ENCODE measurements around the gene EBNA1BP2.

Gene EBNA1BP2

DNA sequence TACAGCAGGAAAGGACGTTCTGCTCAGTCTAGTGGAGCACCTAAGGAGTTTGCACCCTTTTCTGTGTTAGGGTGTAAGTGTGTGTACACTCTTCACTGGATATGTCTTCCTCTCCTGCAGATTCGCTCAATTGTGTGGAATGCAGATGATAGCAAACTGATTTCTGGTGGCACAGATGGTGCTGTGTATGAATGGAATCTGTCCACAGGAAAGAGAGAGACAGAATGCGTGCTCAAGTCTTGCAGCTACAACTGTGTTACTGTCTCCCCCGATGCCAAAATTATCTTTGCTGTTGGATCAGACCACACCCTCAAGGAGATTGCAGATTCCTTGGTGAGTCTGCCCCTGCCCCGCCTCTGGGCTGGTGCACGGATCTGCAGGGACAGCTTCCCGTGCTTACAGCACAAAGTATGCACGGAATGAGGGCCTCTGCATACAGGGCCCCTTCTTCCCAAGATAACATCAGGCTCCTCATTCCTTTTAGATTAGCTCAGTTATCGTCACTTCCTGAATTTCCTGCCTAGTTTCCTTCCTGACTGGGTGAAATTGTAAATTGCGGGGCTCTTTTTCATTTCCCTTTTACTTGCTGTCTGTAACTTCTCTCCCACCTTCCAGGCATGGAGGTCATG, 34.6 kb upstream of the EBNA1BP2 start:
- ATAC-seq = peak; percentile 99
- peak; percentile 46; the same call in 1 of the 2 replicates for TF ChIP-seq ISL1 (CRISPR knock-in tag; IDR thresholded peaks at IDR 0.05)
- no peak for TF ChIP-seq ESRRG (CRISPR knock-in tag; IDR thresholded peaks at IDR 0.05)
- TF ChIP-seq, protein P1, sequence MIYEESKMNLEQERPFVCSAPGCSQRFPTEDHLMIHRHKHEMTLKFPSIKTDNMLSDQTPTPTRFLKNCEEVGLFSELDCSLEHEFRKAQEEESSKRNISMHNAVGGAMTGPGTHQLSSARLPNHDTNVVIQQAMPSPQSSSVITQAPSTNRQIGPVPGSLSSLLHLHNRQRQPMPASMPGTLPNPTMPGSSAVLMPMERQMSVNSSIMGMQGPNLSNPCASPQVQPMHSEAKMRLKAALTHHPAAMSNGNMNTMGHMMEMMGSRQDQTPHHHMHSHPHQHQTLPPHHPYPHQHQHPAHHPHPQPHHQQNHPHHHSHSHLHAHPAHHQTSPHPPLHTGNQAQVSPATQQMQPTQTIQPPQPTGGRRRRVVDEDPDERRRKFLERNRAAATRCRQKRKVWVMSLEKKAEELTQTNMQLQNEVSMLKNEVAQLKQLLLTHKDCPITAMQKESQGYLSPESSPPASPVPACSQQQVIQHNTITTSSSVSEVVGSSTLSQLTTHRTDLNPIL (CRISPR knock-in tag; IDR thresholded peaks at IDR 0.05; ENCODE audit: low read depth) = peak; percentile 94
- TF ChIP-seq, protein P2, sequence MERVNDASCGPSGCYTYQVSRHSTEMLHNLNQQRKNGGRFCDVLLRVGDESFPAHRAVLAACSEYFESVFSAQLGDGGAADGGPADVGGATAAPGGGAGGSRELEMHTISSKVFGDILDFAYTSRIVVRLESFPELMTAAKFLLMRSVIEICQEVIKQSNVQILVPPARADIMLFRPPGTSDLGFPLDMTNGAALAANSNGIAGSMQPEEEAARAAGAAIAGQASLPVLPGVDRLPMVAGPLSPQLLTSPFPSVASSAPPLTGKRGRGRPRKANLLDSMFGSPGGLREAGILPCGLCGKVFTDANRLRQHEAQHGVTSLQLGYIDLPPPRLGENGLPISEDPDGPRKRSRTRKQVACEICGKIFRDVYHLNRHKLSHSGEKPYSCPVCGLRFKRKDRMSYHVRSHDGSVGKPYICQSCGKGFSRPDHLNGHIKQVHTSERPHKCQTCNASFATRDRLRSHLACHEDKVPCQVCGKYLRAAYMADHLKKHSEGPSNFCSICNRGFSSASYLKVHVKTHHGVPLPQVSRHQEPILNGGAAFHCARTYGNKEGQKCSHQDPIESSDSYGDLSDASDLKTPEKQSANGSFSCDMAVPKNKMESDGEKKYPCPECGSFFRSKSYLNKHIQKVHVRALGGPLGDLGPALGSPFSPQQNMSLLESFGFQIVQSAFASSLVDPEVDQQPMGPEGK (CRISPR knock-in tag; IDR thresholded peaks at IDR 0.05; ENCODE audit: borderline replicate concordance) = 0 out of 2 replicates have a peak, but pooled peaks have one; percentile 13

DNA sequence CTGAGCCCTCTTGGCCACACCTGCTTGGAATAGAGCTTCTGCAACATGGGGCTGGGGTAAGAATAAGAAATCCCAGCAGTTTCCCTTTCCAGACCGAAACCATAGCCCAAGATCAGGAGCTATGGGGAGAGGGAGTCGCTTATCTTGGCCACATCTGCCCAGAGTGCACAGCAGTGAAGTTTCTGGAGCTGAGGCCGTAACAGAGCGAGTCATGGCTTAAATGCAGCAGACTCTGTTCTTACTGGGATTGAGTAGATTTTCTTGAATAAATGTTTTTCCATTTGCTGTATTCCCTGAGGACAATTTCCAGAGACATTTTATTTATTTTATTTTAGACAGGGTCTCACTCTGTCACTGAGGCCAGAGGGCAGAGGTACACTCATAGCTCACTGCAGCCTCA, 33.6 kb upstream of the EBNA1BP2 start:
- TF ChIP-seq ESRRG (CRISPR knock-in tag; IDR thresholded peaks at IDR 0.05) = no peak
- TF ChIP-seq RARB (CRISPR knock-in tag; IDR thresholded peaks at IDR 0.05) = no peak
- TF ChIP-seq POU6F1 (CRISPR knock-in tag; IDR thresholded peaks at IDR 0.05; ENCODE audit: borderline replicate concordance, low read depth) = no peak
- no peak for TF ChIP-seq ARNTL (CRISPR knock-in tag; IDR thresholded peaks at IDR 0.05; ENCODE audit: borderline replicate concordance, low read depth)
- TF ChIP-seq, protein P3, sequence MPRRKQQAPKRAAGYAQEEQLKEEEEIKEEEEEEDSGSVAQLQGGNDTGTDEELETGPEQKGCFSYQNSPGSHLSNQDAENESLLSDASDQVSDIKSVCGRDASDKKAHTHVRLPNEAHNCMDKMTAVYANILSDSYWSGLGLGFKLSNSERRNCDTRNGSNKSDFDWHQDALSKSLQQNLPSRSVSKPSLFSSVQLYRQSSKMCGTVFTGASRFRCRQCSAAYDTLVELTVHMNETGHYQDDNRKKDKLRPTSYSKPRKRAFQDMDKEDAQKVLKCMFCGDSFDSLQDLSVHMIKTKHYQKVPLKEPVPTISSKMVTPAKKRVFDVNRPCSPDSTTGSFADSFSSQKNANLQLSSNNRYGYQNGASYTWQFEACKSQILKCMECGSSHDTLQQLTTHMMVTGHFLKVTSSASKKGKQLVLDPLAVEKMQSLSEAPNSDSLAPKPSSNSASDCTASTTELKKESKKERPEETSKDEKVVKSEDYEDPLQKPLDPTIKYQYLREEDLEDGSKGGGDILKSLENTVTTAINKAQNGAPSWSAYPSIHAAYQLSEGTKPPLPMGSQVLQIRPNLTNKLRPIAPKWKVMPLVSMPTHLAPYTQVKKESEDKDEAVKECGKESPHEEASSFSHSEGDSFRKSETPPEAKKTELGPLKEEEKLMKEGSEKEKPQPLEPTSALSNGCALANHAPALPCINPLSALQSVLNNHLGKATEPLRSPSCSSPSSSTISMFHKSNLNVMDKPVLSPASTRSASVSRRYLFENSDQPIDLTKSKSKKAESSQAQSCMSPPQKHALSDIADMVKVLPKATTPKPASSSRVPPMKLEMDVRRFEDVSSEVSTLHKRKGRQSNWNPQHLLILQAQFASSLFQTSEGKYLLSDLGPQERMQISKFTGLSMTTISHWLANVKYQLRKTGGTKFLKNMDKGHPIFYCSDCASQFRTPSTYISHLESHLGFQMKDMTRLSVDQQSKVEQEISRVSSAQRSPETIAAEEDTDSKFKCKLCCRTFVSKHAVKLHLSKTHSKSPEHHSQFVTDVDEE (CRISPR knock-in tag; IDR thresholded peaks at IDR 0.05) = no peak
- TF ChIP-seq, protein P1 (CRISPR knock-in tag; IDR thresholded peaks at IDR 0.05; ENCODE audit: low read depth) = no peak

GRCh38 chr1:43204394-43204793, 32.3 kb upstream of the EBNA1BP2 start:
- no peak for TF ChIP-seq ESRRG (CRISPR knock-in tag; IDR thresholded peaks at IDR 0.05)
- TF ChIP-seq, protein P4, sequence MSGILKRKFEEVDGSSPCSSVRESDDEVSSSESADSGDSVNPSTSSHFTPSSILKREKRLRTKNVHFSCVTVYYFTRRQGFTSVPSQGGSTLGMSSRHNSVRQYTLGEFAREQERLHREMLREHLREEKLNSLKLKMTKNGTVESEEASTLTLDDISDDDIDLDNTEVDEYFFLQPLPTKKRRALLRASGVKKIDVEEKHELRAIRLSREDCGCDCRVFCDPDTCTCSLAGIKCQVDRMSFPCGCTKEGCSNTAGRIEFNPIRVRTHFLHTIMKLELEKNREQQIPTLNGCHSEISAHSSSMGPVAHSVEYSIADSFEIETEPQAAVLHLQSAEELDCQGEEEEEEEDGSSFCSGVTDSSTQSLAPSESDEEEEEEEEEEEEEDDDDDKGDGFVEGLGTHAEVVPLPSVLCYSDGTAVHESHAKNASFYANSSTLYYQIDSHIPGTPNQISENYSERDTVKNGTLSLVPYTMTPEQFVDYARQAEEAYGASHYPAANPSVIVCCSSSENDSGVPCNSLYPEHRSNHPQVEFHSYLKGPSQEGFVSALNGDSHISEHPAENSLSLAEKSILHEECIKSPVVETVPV (CRISPR knock-in tag; IDR thresholded peaks at IDR 0.05) = no peak
- ATAC-seq = no peak

More for the DNA sequence above, 33.6 kb upstream of the EBNA1BP2 start:
- ATAC-seq = peak; percentile 7; the same call in 1 of the 3 replicates

- no peak for ATAC-seq
- TF ChIP-seq GLIS3 (CRISPR knock-in tag; IDR thresholded peaks at IDR 0.05) (no peak), ZFP30 (CRISPR knock-in tag; IDR thresholded peaks at IDR 0.05) (no peak), BACH2 (CRISPR knock-in tag; IDR thresholded peaks at IDR 0.05; ENCODE audit: borderline replicate concordance) (no peak), ISL1 (CRISPR knock-in tag; IDR thresholded peaks at IDR 0.05) (no peak), TCF4 (CRISPR knock-in tag; IDR thresholded peaks at IDR 0.05; ENCODE audit: borderline replicate concordance) (no peak), SNAI2 (CRISPR knock-in tag; IDR thresholded peaks at IDR 0.05) (no peak), OSR1 (CRISPR knock-in tag; IDR thresholded peaks at IDR 0.05) (no peak), ZNF565 (CRISPR knock-in tag; conservative IDR thresholded peaks at IDR 0.05; ENCODE audit: low read depth) (no peak), ZC3H10 (CRISPR knock-in tag; IDR thresholded peaks at IDR 0.05) (no peak), ZNF70 (CRISPR knock-in tag; IDR thresholded peaks at IDR 0.05) (no peak), ARNTL (CRISPR knock-in tag; IDR thresholded peaks at IDR 0.05; ENCODE audit: borderline replicate concordance, low read depth) (no peak), CSDC2 (CRISPR knock-in tag; IDR thresholded peaks at IDR 0.05) (no peak), ZFP3 (CRISPR knock-in tag; IDR thresholded peaks at IDR 0.05) (no peak), TOX (CRISPR knock-in tag; IDR thresholded peaks at IDR 0.05; ENCODE audit: borderline replicate concordance) (no peak), ZNF8 (CRISPR knock-in tag; IDR thresholded peaks at IDR 0.05) (no peak), ESRRG (CRISPR knock-in tag; IDR thresholded peaks at IDR 0.05) (no peak)
- TF ChIP-seq, protein P3 (CRISPR knock-in tag; IDR thresholded peaks at IDR 0.05) = no peak
These were observed 31.8 kb upstream of the EBNA1BP2 start for GRCh38 chr1:43203859-43204258.
